Epithelial cell of esophagus (primary cell): ENCODE measurements around the gene MRGPRD.

Experiments
- DNase-seq: peaks from one replicate; pipeline ENCODE4 v3.0.0; 2010; ENCODE audit warnings: low read depth
- H3K4me3 ChIP-seq: 2 replicates; pipeline ENCODE4 v1.5.1; 2011; ENCODE audit warnings: mild to moderate bottlenecking, low read length, control low read depth
- CTCF ChIP-seq: IDR thresholded peaks from 2 replicates; pipeline ENCODE4 v1.5.1; 2011; ENCODE audit warnings: low read depth, mild to moderate bottlenecking, low read length, control low read depth, inconsistent platforms; ENCODE audit not compliant: insufficient read depth; ENCODE audit errors: missing control alignments

The MRGPRD gene

DNA sequence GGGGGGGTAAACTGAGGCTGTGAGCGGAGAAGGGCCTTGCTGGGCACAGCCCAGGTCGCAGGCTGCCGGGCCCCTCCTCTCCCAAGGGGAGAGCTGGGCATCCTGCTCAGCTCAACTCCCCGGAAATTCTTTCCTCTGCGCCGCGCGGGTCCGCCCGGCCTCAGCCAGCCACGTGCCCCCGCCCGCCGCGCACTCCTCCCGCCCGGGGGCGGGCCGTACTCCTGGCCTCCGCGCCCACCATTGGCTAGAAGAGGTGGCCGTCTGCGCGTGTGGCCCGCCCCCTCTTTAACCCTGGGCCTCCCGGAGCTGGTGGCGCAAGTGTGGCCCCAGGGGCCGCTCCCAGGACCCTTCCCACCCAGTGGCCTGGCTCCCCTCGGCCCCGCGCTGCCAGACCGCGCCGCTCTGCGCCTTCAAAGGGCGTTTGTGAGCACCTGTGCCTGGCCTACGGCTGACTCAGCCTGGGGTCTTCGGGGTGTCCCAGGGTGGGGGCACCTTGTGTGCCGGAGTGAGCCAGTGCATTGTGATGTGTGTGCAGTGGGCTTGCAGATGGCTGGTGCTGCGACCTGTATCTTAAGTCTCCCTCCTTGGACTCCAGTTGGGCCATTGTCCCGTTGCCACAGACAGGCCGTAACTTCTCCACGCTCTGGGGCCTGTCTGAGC, 30.3 kb upstream of the MRGPRD start:
- TF ChIP-seq CTCF, result no peak
- DNase-seq, result peak; percentile 69
- H3K4me3 ChIP-seq, result no peak overlapping the region

GRCh38 chr11:69010361-69010891, 29.6 kb upstream of the MRGPRD start:
- no peak for TF ChIP-seq CTCF
- no peak overlapping the region for H3K4me3 ChIP-seq
- DNase-seq, result peak; percentile 37

DNA sequence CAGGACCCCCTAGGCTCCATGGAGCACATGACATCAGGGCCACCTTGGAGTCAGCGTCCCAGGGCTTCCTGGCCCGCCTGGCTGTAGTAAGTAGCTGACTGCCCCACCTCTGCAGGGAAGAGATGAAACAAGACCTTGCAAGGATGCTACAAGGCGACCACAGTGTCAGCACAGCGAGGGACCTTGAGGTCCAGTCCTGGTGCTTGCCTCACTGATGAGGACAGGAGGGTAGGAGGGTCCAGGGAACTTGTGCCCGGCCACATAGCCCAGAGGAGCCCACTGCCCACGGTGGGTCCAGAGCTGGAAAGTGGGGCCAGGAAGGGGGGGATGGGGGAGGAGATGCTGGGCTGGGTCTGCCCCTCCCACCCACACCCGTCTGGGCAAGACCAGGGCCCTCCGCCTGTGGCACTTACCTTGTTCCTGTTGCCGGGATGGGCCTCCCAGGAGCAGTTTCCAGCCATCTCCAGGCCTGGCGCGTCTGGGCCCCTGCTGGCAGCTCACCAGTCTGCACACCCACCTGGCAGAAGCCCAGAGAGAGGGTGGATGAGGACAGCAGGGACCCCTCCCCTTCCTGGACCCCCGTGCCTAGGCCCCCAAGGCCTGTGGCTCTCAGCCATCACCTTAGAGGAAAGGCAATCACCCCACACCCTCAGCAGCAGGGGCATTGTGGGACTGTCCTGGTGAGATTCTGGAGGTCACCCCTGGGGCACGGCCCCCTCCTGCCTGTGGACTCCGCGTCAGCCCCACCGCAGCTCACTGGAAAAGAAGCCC, 28.8 kb upstream of the MRGPRD start:
- H3K4me3 ChIP-seq, result no peak overlapping the region
- TF ChIP-seq CTCF, result no peak
- DNase-seq, result no peak

DNA sequence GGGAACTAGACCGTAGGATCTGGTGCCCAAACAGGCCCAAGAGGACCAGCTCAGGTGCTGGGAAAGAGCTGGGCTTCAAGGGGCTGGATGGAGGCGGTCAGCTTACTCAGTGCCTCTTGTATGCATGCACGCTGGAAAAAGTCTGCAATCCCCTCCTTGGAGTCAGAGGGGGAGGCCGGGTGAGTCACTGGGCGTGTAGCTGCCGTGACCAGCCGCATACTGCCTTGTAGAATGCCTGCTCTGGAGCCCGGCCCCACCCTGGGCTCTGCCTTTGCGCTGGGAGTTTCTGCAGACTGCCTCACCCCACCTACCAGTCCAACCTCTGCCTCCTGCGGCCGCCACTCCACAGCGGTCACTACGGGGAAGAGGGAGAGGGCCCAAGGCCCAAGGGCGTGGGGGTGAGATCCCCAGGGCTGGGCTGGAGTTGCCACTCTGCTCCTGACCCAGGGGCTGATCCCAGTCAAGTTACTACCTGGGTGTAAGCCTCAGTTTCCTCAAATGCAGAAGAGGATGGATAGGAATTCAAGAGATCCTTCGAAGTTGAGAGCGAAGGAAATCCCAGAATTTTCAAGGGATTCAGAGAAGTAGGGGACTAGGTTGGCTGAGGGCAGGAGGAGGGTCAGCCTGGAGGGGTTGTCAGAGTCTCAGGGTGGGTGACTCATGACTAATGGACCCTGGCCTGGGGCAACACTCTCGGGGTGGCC, 28.1 kb upstream of the MRGPRD start:
- TF ChIP-seq CTCF, result no peak
- DNase-seq, result peak; percentile 97
- no peak overlapping the region for H3K4me3 ChIP-seq

DNA sequence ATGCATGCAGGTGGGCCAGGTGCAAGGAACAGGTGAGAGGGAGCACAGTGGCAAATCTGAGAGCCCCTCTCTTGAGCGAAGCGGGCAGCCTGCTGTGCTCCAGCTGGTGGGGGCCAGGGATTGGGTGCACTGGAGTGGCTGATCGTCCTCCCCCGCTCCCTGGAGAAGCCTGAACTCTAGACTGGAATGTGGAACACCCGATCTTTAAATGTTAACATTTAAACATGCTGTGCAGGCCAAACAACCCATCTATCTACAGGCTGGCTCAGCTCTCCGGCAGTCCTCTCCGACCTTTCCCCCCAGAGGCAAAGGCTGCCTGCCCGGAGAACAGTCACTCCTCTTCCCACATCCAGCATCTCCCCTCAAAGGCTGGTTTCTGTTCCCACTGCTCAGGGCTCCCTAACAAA, 27.2 kb upstream of the MRGPRD start:
- H3K4me3 ChIP-seq, result no peak overlapping the region
- TF ChIP-seq CTCF, result no peak

DNA sequence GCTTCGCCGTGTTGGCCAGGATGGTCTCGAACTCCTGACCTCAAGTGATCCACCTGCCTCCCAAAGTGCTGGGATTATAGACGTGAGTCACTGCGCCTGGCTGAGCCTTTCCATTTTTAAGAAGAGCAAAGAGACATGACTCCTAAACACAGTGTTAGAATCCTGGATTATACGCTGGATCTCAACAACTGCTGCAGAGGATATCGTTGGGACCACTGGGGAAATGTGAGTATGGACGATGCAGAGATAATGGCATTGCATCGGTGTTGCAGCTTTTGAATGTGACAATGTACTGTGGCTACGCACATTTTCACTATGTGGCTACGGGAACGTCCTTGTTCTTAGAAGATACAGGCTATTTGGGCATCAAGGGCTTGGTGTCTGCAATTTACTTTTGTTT, 26.0 kb upstream of the MRGPRD start:
- no peak for TF ChIP-seq CTCF
- no peak overlapping the region for H3K4me3 ChIP-seq
- DNase-seq, result no peak

More for the DNA sequence above, 27.2 kb upstream of the MRGPRD start:
- no peak for DNase-seq
